Tibial artery (tissue), 4 donors: ENCODE data around the gene PCYT2.

ENCODE experiments used
- DNase-seq, 2 donors: peaks; one replicate each; pipeline ENCODE4 v3.0.0-alpha.2; 2019
- H3K27ac ChIP-seq, 2 donors: fragments of 200-600 bp; sonication (generic) in 1 of 2; 1 replicate in 1 of 2; 2 replicates in 1 of 2; pipeline ENCODE4 v1.5.1; 2018 to 2019; ENCODE audit warnings: mild to moderate bottlenecking in 1 of 2
- H3K27me3 ChIP-seq, 2 donors: fragments of 200-600 bp; sonication (generic) in 1 of 2; one replicate each; pipeline versions ENCODE4 v1.5.1 to v1.6.0; 2016 to 2019
- H3K36me3 ChIP-seq, 3 donors: fragments of 200-600 bp; sonication (generic) in 2 of 3; one replicate each; pipeline ENCODE4 v1.5.1; 2016 to 2019; ENCODE audit warnings: mild to moderate bottlenecking in 2 of 3
- H3K4me1 ChIP-seq, 4 donors: fragments of 200-600 bp; sonication (generic) in 2 of 4; 1 replicate in 3 of 4; 2 replicates in 1 of 4; pipeline ENCODE4 v1.5.1; 2016 to 2019
- H3K4me3 ChIP-seq, 2 donors: fragments of 200-600 bp; sonication (generic) in 1 of 2; 1 replicate in 1 of 2; 2 replicates in 1 of 2; pipeline ENCODE4 v1.5.1; 2018 to 2019; ENCODE audit warnings: mild to moderate bottlenecking in 2 of 2
- H3K9me3 ChIP-seq, 3 donors: fragments of 200-600 bp; sonication (generic) in 1 of 3; one replicate each; pipeline ENCODE4 v1.5.1; 2016 to 2019
- CTCF ChIP-seq, 2 experiments: fragments of 200-600 bp in 1 of 2; fragments of 450-650 bp in 1 of 2; IDR thresholded peaks; one replicate each; pipeline ENCODE4 v1.5.1; 2017 to 2019; ENCODE audit warnings: antibody characterized with exemption in 2 of 2, mild to moderate bottlenecking in 1 of 2, moderate library complexity in 1 of 2
- intact Hi-C: fragments of 100-400 bp; cut with DNase I; formaldehyde crosslinking; loops from one replicate; pipeline ENCODE4 v1.15.0; 2023; ENCODE audit warnings: low total_unique reads

Gene PCYT2

GRCh38 chr17:81885869-81886548 is 25.2 kb downstream of the PCYT2 start:
- no peak overlapping the region for H3K27ac ChIP-seq

GRCh38 chr17:81885454-81885853 is 25.7 kb downstream of the PCYT2 start:
- Histone ChIP-seq H3K27ac (no peak overlapping the region), H3K4me1 (peaks cover 0 to 30% (median 19%) of the 10 kb centered on the region in 4 donors), H3K27me3 (no peaks in the 10 kb centered on the region), H3K36me3 (peaks cover 32 to 90% (median 57%) of the 10 kb centered on the region in 3 donors), H3K9me3 (no peaks in the 10 kb centered on the region), H3K4me3 (no peak overlapping the region)
- TF ChIP-seq CTCF (IDR thresholded peaks at IDR 0.05) = no peak
- intact Hi-C loops = no loop called here
- no peak for DNase-seq

More at GRCh38 chr17:81885869-81886548, 25.2 kb downstream of the PCYT2 start:
- DNase-seq = peak in 1 of 2 donors; percentile 62
- intact Hi-C loops = no loop called here
- Histone ChIP-seq H3K4me3 (no peak overlapping the region), H3K36me3 (peaks cover 32 to 87% (median 53%) of the 10 kb centered on the region in 3 donors), H3K4me1 (peaks cover 0 to 34% (median 22%) of the 10 kb centered on the region in 4 donors), H3K27me3 (no peaks in the 10 kb centered on the region), H3K9me3 (no peaks in the 10 kb centered on the region)
- no peak for TF ChIP-seq CTCF (IDR thresholded peaks at IDR 0.05)

GRCh38 chr17:81884968-81885367 is 26.2 kb downstream of the PCYT2 start:
- peak overlapping the region; percentile 40 to 44 for H3K27ac ChIP-seq
- H3K9me3 ChIP-seq = no peaks in the 10 kb centered on the region
- DNase-seq = no peak
- peaks cover 0 to 26% (median 14%) of the 10 kb centered on the region in 4 donors for H3K4me1 ChIP-seq
- peaks cover 32 to 91% (median 60%) of the 10 kb centered on the region in 3 donors for H3K36me3 ChIP-seq
- H3K27me3 ChIP-seq = no peaks in the 10 kb centered on the region
- no peak for TF ChIP-seq CTCF (IDR thresholded peaks at IDR 0.05)
- intact Hi-C loops = no loop called here
- H3K4me3 ChIP-seq = no peak overlapping the region

GRCh38 chr17:81884520-81884919 is 26.7 kb downstream of the PCYT2 start:
- Histone ChIP-seq H3K4me3 (no peak overlapping the region), H3K9me3 (no peaks in the 10 kb centered on the region), H3K27me3 (no peaks in the 10 kb centered on the region), H3K4me1 (peaks cover 0 to 21% (median 10%) of the 10 kb centered on the region in 4 donors), H3K36me3 (peaks cover 29 to 91% (median 60%) of the 10 kb centered on the region in 3 donors), H3K27ac (peak overlapping the region; percentile 40 to 44)
- peak in 1 of 2 donors; percentile 64 for DNase-seq
- intact Hi-C loops = no loop called here
- no peak for TF ChIP-seq CTCF (IDR thresholded peaks at IDR 0.05)

- Histone ChIP-seq H3K9me3 (no peaks in the 10 kb centered on the region), H3K27me3 (no peaks in the 10 kb centered on the region), H3K36me3 (peaks cover 3 to 50% (median 18%) of the 10 kb centered on the region in 3 donors), H3K4me3 (no peak overlapping the region), H3K4me1 (no peaks in the 10 kb centered on the region), H3K27ac (no peak overlapping the region)
- TF ChIP-seq CTCF (IDR thresholded peaks at IDR 0.05) = no peak
- intact Hi-C loops = no loop called here
- DNase-seq = no peak
Measured at GRCh38 chr17:81879121-81879520, 32.1 kb downstream of the PCYT2 start.
